GM18868 (cell line): ENCODE measurements around the gene AMELY.
"Not testable (repeated sequence)": the region's sequence is repeated elsewhere in the genome, so short reads cannot be mapped to it uniquely, and the experiment has no call there.

Experiments
- ATAC-seq: cut with Tn5 transposase; IDR thresholded peaks from one replicate; pipeline ENCODE4 v1.9.1; 2021; ENCODE audit warnings: mild to moderate bottlenecking, moderate library complexity; ENCODE audit not compliant: unreplicated experiment

The AMELY gene

GRCh38 chrY:6911253-6911881 is at the start of gene AMELY:
Gene AMELY (minus strand): TSS chrY:6911752. CDS start chrY:6872608, 39,144 bp downstream.
- ATAC-seq, result no peak

- no peak for ATAC-seq
These were observed 38.4 kb upstream of the AMELY start for GRCh38 chrY:6949947-6950346.

DNA sequence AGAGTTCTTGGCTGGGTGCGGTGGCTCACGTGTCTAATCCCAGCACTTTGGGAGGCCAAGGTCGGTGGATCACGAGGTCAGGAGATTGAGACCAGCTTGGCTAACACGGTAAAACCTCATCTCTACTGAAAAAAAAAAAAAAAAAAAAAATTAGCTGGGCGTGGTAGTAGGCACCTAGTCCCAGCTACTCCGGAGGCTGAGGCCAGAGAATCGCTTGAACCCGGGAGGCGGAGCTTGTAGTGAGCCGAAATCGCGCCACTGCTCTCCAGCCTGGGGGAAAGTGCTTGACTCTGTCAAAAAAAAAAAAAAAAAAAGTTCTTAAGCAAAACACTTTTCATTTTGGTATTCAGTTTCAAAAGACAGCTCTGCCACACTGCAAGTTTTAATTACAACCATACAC is 36.8 kb upstream of the AMELY start:
- no peak for ATAC-seq

- ATAC-seq, result no peak
These were observed 36.1 kb upstream of the AMELY start for GRCh38 chrY:6947695-6948094.

GRCh38 chrY:6935497-6935896 is 23.9 kb upstream of the AMELY start:
- no peak for ATAC-seq

- ATAC-seq, result no peak
These were observed 20.3 kb upstream of the AMELY start for GRCh38 chrY:6931779-6932396.

- no peak for ATAC-seq
These were observed 17.7 kb upstream of the AMELY start for GRCh38 chrY:6929237-6929636.

GRCh38 chrY:6928265-6928664 is 16.7 kb upstream of the AMELY start:
- ATAC-seq, result no peak

- no peak for ATAC-seq
These were observed 9.5 kb upstream of the AMELY start for GRCh38 chrY:6921061-6921460.

DNA sequence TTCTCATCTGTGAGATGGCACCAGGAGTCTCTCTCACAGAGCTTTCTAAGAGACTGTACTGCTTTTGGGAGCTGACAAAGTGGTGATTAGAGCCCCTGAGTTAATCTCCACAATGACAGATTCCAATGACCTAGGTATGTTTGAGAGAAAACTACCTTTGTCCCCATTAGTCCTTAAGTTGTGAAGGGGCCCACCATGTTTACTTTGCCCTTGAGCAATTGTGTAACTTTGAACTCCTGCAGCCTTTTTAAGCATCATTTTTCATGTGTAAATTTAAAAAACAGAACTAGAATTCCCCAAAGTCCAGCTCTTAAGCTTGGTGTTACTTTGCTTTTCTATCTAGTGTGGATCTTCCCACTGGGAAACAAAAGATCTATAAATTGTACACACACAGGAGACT is 1.8 kb upstream of the AMELY start:
- ATAC-seq, result no peak

DNA sequence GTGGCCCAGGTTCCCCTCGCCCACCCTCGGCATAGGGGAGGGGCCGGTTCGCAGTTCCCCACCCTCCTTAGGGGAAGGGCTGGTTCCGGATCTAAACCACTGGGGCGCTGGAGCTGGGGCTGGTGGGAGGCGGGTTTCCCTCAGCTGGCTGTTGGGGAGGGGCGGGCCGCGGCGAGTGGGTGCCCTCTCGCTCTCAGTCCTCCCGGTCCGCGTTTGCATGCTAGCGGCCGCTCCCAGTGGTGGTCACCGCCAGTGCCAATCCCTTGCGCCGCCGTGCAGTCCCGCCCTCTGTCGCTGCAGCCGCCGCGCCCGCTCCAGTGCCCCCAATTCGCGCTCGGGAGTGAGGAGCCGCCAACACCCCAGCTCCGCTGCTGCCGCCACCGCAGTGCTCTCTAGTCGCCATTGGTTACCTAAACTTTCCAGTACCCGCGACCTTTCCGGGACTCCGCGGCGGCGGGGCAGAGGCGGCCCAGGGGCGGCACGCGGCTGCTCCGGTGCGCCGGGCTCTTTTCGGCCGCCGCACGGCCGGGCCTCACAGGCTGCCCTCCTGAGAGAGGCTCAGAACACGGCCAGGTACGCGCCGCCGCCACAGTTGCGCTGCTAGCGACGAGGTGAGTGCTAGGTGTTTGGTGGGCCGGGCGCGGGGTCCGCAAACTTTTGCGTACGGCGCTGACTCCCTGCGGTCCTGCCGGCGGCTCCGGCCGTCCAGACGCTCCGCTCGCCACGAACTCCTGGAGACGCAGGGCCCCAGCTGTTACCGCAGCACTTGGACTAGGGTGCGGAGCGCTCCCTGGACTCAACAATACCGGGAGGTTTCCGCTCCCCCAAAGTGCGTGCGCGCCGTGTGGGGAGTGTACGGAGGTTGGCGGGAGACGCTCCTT is 940 bp downstream of the AMELY start, which contains the start of gene TBL1Y:
TSS of gene TBL1Y (plus strand) at position 326 of the 881 bp plus-strand sequence. CDS start 114,388 bp downstream, outside the sequence.
- no peak for ATAC-seq

GRCh38 chrY:6909856-6910255 is 1.7 kb downstream of the AMELY start:
- ATAC-seq, result no peak

DNA sequence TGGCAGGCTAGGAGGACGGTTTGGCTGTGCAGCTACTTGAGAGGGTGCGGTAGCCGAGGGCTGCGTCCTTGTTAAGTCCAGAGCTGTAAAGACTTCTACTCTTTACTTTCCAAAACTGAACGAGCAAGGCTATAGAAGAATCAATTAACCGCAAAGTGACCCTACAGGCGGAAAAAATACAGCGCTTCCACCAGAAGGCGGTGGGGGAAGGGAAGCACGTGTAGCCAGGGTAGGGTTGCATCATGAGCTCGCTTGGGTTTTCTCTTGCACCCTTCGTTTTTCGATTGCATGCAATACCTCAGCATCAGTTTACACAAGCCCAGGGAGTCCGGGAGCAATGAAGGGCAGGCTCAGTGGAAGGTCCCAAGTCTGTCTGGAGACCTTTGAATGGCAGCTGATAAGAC is 2.4 kb downstream of the AMELY start:
- ATAC-seq, result no peak

DNA sequence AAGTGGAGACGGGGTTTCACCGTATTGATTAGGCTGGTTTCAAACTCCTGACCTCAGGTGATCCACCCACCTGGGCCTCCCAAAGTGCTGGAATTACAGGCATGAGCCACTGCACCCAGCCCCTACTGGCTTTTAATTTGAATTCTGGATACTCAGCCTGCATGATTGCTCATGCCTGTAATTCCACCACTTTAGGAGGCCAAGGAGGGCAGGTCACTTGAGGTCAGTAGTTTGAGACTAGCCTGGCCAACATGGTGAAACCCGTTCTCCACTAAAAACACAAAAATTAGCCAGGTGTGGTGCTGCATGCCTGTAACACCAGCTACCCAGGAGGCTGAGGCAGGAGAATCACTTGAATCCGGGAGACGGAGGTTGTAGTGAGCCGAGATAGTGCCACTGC is 3.5 kb downstream of the AMELY start:
- not testable (repeated sequence) for ATAC-seq

GRCh38 chrY:6907591-6907990 is 4.0 kb downstream of the AMELY start:
- no peak for ATAC-seq

GRCh38 chrY:6902116-6902515 is 9.4 kb downstream of the AMELY start:
- ATAC-seq, result not testable (repeated sequence)

- no peak for ATAC-seq
These were observed 16.3 kb downstream of the AMELY start for GRCh38 chrY:6895236-6895635.

- no peak for ATAC-seq
These were observed 17.1 kb downstream of the AMELY start for GRCh38 chrY:6894496-6894895.

DNA sequence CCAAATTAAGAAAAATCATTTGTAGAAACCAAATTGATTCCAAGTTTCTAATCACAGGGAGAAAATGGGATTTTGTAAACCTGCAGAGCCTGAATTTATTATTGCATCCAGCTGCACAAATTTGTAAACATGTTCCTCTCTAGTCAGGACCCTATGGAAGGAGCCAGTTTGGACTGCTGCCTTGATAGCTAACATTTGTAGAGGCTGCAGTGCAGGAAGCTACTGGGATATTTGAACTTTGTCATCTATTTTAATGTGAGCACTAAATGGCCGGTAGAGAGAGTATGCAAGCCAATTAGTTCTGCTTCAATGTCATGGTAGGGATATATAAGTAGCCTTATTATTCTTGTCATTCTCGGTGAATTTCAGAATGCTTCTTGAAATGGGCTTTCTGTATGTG is 62.2 kb downstream of the AMELY start:
- ATAC-seq, result no peak

GRCh38 chrY:6842650-6843049 is 68.9 kb downstream of the AMELY start:
- ATAC-seq, result not testable (repeated sequence)
